Stimulated activated CD4-positive, alpha-beta T cell treated with anti-CD3 and anti-CD28 coated beads, Interleukin-4, amount 100 ng/mL, for 24 hours (primary cell): Measurements from ENCODE around the gene SLC39A9.

Source experiments
- DNase-seq: peaks from one replicate; pipeline ENCODE4 v3.0.0-alpha.2; 2020

The SLC39A9 gene

GRCh38 chr14:69505338-69506240 lies 107.1 kb downstream of the SLC39A9 start:
- no peak for DNase-seq

GRCh38 chr14:69506241-69506595 lies 107.7 kb downstream of the SLC39A9 start:
- no peak for DNase-seq
